H1 (cell line): ENCODE data around the gene CASTOR1. TPM values are rescaled to one million over a fixed set of nuclear protein-coding genes. Genes with fewer than 3 reads are reported as not detected.

Experiments
- BCL11A ChIP-seq, 2 experiments: IDR thresholded peaks; one replicate each; pipeline ENCODE4 v1.6.1; 2011; ENCODE audit warnings: low read depth in 2 of 2, low read length in 2 of 2, mild to moderate bottlenecking in 2 of 2
- polyA plus RNA-seq, 7 experiments: library from polyadenylated mRNA; depleted of rRNA in 3 of 7; stranded (reverse) in 5 of 7; unstranded in 2 of 7; fragments of >200 nt in 5 of 7; fragments of 200-250 nt in 2 of 7; gene quantifications; 1 replicate in 5 of 7; 2 replicates in 1 of 7; 4 replicates in 1 of 7; pipeline versions ENCODE4 v1.2.1 to v1.2.3, GENCODE V29; 2011 to 2013; ENCODE audit warnings: missing spikeins in 2 of 7, mixed read lengths in 2 of 7
- total RNA-seq: library from RNA; stranded (reverse); fragmentation: NEBNext Ultra II Directional; extraction: Animal tissue kit (Norgen Biotek cat#: 25700); gene quantifications from 2 replicates; pipeline ENCODE4 v1.2.1, GENCODE V29; 2021

Gene CASTOR1
- total and polyA plus RNA-seq, 2 of the 8 experiments (the other 6 are each of a cell fraction or from before 2014, with no cell fraction given) = 10.3 to 36.0 TPM

DNA sequence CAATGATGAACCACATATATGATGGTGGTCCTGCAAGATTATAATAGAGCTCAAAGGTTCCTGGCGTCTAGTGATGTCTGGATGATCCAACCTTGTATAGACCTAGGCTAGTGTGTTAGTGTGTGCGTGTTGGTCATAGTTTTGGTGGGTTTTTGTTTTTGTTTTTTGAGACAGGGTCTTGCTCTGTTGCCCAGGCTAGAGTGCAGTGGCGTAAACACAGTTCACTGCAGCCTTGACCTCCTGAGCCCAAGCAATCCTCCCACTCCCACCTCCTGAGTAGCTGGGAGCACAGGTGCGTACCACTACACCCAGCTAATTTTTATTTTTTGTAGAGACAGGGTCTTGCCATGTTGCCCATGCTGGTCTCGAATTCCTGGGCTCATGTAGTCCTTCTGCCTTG lies 9.4 kb downstream of the CASTOR1 start (continued):
- TF ChIP-seq BCL11A (IDR thresholded peaks at IDR 0.05; ENCODE audit: low read depth in 2 of 2, low read length in 2 of 2) = no peak
- TF ChIP-seq, all 59 proteins: peak for 0
